ENCODE measurements around the gene TLR1. TPM values are rescaled to one million over a fixed set of nuclear protein-coding genes. Genes with fewer than 3 reads are reported as not detected.

The TLR1 gene, protein sequence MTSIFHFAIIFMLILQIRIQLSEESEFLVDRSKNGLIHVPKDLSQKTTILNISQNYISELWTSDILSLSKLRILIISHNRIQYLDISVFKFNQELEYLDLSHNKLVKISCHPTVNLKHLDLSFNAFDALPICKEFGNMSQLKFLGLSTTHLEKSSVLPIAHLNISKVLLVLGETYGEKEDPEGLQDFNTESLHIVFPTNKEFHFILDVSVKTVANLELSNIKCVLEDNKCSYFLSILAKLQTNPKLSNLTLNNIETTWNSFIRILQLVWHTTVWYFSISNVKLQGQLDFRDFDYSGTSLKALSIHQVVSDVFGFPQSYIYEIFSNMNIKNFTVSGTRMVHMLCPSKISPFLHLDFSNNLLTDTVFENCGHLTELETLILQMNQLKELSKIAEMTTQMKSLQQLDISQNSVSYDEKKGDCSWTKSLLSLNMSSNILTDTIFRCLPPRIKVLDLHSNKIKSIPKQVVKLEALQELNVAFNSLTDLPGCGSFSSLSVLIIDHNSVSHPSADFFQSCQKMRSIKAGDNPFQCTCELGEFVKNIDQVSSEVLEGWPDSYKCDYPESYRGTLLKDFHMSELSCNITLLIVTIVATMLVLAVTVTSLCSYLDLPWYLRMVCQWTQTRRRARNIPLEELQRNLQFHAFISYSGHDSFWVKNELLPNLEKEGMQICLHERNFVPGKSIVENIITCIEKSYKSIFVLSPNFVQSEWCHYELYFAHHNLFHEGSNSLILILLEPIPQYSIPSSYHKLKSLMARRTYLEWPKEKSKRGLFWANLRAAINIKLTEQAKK
- 1.9 and 3.2 TPM in 2 replicates for total RNA-seq
- 1.6 TPM for polyA plus RNA-seq (2012)

DNA sequence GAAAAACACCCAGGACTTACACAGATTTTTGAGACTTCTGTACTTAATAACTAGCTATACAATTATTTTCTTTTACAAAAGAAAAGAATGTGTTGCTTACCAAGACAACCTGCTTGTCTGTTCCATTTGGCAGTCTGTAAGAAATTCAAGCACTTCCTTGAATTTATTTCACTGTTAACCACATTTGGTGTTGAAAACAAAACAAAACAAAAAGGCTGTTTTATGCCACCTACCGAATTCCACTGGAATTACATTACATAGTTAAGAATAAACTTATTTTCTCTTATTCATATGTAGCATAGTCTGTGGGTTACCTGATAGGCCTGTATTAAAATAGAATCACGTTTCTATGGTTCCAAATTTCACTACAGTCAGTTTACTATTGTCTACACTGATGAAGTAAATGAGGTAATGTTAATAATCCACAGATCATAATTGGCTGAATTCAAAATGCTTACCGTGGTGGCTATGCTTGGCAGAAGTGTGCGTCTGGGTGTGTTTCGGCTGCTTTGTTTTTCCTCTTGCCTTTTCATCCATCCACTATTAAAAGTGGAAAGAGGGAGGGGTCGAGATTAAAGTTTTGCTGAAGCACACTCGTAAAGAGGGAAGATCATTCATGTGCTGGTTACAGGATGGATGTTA, at the start of gene TLR1:
TSS of gene TLR1 (minus strand) at position 138 of the 642 bp plus-strand sequence. CDS start 5,960 bp downstream, outside the sequence.
- peak; percentile 76 for DNase-seq (ENCODE audit: low read depth)

DNA sequence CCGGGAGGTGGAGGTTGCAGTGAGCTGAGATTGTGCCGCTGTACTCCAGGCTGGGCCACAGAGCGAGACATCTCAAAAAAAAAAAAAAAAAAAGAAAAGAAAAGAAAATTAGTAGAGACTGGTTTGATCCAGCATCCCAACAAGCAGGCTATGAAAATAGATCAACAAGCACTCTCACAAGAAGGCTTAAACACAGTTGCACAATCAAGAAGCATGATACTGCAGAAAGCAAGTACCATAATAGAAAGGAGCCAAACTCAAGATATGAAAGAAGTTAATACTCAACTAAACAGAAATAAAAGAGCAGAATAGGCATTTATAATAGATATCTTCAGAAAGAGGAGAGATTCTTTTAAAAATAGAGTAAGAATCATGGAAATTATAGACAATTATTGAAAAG, 41.4 kb upstream of the TLR1 start:
- DNase-seq (ENCODE audit: low read depth): no peak

DNA sequence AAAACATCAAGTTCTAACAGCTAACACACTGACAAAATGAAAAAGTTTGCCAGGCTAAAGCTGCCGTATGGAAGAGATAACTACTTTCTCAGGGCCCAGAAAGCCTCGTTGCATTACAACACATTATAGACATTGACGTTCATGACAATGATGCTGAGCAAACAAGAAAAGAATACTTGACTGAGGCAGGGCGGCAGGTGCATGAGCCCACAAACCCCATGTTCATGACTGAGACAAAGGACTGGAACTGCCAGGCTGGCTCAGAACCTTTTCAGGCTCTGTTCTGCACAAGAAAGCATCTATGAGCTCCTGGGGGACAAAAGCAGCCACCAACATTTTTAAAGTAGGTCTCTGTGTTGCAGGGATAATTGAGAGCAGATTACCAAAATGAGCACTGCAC, 38.4 kb upstream of the TLR1 start:
- DNase-seq (ENCODE audit: low read depth): peak; percentile 69

DNA sequence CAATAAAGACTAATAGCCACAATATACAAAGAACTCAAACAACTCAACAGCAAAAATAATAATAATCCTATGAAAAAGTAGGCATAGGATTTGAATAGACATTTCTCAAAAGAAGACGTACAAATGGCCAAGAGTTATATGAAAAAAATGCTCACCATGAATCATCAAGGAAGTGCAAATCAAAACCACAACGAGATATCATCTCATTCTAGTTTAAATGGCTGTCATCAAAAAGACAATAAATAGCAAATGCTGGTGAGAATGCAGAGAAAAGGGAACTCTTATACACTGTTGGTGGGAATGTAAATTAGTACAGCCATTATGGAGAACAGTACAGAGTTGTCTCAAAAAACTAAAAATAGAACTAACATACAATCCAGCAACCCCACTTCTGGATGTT, 33.3 kb upstream of the TLR1 start:
- no peak for DNase-seq (ENCODE audit: low read depth)

DNA sequence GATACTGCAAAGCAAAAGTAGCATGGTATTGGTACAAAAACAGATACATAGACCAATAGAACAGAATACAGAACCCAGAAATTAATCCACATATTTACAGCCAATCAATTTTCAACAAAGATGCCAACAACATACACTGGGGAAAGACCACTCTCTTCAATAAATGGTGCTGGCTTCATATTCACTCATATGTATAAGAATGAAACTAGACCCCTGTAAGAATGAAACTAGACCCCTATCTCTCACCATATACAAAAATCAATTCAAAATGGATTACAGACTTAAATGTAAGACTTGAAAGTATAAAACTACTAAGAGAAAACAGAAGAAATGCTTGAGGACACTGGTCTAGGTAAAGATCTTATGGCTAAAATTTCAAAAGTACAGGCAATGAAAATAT, 32.7 kb upstream of the TLR1 start:
- no peak for DNase-seq (ENCODE audit: low read depth)

DNA sequence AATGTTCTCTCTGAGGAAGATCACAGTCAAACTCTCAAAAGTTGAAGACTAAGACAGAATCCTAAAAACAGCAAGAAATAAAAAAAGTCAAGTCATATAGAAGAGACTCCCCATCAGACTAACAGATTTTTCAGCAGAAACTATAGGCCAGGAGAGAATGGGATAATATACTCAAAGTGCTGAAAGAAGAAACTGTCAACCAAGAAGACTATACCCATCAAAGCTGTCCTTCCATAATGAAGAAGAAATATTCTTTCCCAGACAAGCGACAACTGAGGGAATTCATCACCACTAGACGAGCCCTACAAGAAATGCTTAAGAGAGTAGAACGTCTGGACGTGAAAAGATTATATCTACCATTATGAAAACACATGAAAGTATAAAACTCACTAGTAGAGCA, 30.0 kb upstream of the TLR1 start:
- DNase-seq (ENCODE audit: low read depth): no peak

DNA sequence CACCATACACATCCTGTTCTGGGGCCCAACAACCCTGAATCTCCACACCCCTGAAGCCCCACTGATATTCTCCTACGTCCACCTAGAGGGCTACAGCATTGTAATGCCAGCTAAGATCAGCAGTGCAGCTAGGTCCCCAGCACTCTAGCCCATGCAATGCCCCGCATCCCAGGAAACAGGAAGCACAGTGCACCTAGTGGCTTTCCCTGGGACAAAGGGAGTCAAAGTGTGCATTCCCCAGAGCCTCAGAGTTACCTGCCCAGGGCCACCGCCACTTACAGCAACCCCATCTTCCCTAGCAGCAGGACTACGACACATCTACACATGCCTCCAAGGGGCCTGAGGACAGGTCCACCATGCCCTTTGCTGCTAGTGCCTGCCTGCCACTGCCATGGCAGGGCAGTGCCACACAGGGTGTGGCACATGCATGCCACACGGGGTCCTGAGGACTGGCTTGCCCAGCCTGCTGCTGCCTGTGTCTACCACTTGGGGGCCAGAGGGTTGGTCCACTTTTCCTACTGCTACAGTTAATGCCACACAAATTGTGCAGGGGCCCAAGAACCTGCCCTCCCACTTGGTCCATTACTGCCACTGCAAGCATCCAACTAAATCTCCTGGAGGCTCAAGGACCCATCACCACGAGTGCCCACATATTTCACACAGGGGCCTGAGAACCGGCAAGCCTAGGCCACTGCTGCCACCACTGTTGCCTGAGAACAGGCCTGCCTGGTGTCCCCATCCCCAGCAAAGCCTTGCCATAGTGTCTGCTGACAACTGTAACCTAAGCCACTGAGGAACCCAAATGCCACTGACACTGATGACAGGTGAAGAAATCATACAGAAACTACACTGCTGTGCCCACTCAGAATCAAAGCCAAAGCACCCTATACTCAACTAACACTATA, 28.3 kb upstream of the TLR1 start:
- DNase-seq (ENCODE audit: low read depth): no peak

DNA sequence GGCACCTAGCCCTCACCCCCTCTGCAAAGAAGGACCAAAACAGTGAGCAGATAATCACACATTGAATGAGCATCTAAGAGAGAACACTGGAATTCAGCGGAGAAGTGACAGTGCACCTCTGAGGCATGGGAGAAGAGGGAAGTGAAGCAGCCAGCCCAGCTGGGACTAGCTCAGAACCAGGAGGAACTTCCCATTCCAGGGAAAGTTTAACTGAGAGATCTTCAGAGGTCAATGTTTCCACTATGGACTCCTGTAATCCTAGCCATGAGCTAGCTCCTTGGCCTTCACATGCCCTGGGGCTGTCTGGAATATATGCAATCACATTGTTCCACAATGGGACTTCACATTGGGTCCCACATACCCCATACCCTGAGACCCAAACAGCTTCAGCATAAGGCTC, 27.6 kb upstream of the TLR1 start:
- no peak for DNase-seq (ENCODE audit: low read depth)

DNA sequence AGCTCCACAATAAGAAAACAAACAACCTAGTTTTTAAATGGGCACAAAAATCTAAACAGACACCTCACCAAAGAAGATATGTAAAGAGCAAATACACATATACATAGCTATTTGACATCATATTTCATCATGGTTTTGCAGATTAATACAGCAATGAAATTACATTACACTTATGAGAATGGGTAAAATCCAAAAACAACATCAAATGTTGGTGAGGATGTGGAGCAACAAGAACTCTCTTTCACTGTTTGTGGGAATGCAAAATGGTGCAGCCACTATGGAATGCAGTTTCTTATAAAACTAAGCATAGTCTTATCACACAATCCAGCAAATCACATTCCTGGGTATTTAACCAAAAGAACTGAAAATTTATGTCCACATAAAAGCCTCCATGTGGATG, 27.1 kb upstream of the TLR1 start:
- DNase-seq (ENCODE audit: low read depth): no peak

DNA sequence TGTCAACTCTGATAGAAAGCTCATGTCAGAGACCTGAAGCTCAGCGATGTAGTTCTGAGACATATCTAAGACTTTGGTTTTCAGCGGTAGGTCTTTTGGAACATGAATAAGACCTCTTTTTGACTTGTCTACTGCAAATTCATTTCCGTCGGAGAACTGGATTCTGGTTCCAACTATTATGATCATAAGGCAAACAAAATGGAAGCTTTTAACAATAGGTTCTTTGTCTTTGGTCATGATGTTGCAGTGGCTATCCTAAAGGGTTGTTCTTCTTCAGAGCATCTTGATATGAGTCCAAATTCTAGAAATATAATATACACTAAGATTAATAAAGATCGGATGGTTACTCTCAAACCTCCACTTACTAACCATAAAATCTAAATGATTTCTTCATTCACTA, 24.6 kb upstream of the TLR1 start:
- no peak for DNase-seq (ENCODE audit: low read depth)

DNA sequence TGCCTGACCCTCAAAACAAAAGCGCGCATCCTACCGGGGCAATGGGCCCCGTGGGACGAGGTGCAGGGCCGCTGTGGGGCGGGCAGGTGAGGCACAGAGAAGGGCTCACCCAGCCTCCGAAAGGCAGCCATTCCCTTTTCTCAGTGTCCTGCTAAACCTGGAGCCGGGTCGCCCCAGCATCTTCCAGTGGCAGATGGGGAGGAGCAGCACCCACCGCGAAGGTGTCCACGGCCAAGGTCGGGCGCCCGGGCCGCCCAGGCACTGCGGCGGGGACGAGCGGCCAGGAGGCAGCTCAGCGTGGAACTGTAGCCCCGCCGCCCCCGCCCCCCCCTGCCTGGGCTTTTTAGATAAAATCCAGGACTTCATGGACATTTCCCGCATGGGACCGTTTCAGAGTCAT, 19.2 kb upstream of the TLR1 start:
- DNase-seq (ENCODE audit: low read depth): no peak

DNA sequence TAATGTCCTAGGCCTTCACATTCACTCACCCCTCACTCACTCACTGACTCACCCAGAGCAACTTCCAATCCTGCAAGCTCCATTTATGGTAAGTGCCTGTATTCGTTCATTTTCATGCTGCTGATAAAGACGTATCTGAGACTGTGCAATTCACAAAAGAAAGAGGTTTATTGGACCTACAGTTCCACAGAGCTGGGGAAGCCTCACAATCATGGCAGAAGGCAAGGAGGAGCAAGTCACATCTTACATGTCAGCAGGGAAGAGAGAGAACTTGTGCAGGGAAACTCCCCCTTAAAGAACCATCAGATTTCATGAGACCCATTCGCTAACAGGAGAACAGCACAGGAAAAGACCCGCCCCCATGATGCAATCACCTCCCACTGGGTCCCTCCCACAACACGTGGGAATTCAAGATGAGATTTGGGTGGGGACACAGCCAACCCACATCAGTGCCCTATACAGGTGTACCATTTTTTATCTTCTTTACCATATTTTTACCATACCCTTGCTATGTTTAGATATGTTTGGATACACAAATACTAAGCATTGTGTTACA, 18.2 kb upstream of the TLR1 start:
- no peak for DNase-seq (ENCODE audit: low read depth)

DNA sequence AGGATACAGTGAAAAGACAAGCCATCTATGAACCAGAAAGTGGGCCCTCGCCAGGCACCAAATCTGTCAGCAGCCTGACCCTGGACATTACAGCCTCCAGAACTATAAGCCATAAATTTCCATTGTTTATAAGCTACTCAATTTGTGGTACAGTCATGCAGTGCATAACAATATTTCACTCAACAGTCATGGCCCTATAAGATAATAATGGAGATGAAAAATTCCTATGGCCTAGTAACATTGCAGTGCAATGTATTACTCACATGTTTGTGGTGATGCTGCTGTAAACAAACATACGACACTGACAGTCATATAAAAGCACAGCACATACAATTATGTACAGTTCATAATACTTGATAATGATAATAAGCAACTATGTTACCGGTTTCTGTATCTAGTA, 17.1 kb upstream of the TLR1 start:
- no peak for DNase-seq (ENCODE audit: low read depth)

DNA sequence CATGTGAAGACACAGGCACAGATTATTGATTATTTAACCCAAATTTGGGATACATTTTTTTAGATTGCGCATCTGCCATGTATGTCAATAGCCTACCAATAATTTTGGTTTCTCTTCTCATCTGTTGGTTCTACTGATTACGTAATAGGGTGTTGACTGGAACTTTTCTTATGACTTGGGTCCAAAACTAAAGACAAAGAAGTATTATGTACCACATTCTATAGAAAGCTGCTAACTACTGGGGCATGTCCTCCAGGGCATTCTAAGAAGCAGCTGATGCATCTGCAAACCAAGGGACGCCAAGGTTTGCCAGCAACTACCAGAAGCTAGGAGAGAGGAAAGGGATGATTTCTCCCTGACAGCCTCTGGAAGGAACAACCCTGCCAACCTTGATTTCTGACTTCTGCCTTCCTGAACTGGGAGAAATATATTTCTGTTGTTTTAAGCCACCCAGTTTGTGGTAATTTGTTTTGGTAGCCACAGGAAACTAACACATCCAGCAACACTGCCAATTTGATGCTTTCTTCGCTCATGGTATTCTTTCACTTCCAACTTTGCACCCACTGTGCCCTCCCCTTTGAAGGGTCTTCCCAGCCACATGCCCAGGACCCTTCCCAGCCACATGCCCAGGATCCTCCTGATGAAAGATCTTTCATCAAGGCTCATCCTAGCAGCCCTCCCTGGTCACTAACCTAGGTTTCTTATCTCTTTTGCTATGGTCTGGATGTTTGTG, 15.9 kb upstream of the TLR1 start:
- no peak for DNase-seq (ENCODE audit: low read depth)

DNA sequence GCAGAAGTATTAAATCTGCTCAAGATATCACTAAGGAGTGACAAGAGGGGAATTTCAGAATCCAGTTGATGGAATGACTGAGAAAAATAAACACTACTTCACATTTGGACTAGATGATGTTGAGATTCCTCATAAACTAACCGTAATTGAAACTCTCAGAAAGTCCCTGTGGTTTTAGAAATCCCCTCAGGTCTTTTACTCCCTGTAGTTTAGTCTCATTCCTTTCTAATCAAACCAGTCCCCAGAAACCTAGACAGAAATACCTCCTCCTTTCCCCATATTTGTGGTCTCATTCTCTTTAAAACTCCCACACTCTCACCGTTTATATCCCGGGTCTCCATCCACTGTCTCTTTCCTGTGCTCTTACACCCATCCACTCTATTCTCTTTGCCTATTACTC, 15.0 kb upstream of the TLR1 start:
- no peak for DNase-seq (ENCODE audit: low read depth)

DNA sequence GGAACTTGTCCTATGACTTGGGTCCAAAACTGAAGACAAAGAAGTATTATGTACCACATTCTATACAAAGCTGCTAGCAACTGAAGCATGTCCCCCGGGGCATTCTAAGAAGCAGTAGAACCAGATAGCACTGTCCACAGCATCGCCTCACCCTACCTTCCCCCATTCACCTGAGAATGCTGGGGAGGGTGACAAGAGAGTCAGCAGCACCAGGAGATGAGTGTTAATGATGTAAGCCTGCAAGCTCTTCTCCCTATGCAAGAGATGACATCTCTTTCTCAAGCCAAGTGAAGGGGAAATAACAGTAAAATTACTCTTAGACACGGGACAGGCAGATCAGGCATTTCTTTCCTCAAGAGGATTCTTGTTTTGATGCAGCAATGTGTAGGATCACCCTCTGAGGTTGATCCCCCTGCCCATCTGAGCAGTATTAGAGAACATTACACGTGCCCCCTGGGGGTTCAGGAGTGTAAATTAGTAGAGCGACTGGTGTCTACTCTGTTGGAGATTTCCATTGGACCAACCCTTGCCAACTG, 13.9 kb upstream of the TLR1 start:
- DNase-seq (ENCODE audit: low read depth): no peak

DNA sequence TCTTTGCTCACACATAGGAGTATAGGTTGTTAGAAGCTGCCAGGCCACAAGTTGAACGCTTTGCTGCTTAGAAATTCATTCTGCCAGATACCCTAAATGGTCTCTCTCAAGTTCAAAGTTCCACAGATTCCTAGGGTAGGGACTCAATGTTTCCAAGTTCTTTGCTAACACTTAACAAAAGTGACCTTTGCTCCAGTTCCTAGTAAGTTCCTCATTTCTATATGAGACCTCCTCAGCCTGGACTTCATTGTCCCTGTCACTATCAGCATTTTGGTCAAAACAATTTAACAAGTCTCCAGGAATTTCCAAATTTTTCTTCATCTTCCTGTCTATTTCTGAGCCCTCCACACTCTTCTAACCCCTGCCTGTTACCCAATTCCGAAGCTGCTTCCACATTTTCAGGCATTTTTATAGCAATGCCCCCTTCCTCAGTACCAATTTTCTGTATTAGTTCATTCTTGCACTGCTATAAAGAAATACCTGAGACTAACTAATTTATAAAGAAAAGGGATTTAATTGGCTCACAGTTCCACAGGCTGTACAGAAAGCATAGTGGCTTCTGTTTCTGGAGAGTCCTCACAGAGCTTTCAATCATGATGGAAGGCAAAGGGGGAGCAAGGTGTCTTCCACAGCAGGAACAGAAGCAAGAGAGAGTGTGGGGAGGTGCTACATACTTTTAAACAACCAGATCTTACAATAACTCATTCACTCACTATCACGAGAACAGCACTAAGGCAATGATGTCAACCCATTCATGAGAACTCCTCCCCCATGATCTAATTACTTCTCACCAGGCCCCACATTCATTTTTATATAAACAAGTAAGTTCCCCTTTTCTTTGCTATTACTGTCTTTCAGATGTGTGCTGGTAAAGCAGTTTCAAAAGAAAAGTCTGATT, 11.5 kb upstream of the TLR1 start:
- no peak for DNase-seq (ENCODE audit: low read depth)

DNA sequence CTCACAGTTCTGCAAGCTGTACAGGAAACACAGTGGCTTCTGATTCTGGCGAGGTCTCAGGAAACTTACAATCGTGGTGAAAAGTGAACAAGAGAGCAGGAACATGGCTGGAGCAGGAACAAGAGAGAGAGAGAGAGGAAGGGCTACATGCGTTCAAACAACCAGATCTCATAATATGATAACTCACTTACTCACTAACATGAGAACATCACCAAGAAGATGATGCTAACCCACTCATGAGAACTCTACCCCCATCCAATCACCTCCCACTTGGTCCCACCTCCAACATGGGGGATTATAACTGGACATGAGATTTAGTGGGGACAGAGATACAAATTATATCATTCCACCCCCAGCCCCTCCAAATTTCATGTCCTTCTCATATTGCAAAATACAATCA, 9.8 kb upstream of the TLR1 start:
- no peak for DNase-seq (ENCODE audit: low read depth)

DNA sequence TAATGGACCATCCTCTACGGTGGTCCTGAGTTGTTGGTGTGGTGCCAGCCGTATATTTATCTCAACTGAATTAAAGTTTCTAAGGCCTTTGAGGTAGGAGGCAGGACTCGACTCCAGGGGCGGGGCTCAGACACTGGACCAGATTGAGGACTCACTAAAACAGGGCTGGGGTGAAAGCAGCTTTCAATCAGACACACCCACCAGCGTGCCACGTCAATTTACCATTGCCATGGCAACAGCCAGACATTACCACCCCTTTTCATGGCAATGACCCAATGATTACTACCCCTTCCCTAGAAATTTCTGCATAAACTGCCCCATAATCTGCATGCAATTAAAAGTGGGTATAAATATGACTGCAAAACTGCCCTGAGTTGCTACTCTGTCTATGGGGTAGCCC, 6.7 kb upstream of the TLR1 start:
- no peak for DNase-seq (ENCODE audit: low read depth)
